ENCODE data around the gene CANX. TPM values are rescaled to one million over a fixed set of nuclear protein-coding genes. Genes with fewer than 3 reads are reported as not detected.

CANX gene
- total and polyA plus RNA-seq, 9 of the 15 experiments (the other 6 are each of a cell fraction or from before 2014, with no cell fraction given), result 155 to 893 (median 589) TPM

DNA sequence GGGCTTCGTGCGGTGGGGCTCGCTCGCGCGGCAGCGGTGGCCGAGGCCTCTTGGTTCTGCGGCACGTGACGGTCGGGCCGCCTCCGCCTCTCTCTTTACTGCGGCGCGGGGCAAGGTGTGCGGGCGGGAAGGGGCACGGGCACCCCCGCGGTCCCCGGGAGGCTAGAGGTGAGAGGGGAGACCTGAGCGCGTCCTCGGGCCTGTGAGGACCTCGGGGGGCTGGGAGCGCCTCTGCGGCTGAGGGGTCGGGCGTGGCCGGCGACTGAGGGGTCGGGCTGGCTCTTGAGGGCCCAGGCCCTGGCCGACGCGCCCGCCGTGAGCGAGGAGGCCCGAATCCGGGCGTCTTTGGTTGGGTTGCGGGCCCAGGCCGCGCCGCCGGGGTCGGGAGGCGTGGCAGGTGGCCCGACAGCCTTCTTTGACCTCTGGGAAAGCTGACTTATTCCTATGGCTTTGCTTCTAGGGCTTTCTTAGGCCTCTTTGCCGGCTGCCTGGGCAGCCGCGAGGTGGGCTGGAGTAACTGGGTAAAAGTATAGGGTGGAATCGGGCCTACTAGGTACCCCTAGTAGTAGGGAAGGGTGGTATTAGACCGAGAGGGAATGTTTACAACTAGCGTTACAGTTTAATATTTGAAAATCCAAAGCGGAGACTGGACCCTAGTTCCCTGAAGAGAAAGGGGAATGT is at the start of gene CANX (continued):
- TF ChIP-seq BCOR (IDR thresholded peaks at IDR 0.05) (no peak), RFX7 (CRISPR knock-in tag; IDR thresholded peaks at IDR 0.05) (no peak), SMARCE1 (IDR thresholded peaks at IDR 0.05) (no peak), ZKSCAN8 (CRISPR knock-in tag; IDR thresholded peaks at IDR 0.05) (no peak), CREM (IDR thresholded peaks at IDR 0.05; ENCODE audit: low read depth) (no peak), PCBP1 (IDR thresholded peaks at IDR 0.05; ENCODE audit: low read depth, low read length, poor library complexity, severe bottlenecking) (no peak), MEF2A (IDR thresholded peaks at IDR 0.05; ENCODE audit: control insufficient read depth, low read depth, low read length) (no peak), ZFP30 (CRISPR knock-in tag; IDR thresholded peaks at IDR 0.05; ENCODE audit: borderline replicate concordance) (no peak)
- TF ChIP-seq, protein P1, sequence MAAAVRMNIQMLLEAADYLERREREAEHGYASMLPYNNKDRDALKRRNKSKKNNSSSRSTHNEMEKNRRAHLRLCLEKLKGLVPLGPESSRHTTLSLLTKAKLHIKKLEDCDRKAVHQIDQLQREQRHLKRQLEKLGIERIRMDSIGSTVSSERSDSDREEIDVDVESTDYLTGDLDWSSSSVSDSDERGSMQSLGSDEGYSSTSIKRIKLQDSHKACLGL (CRISPR knock-in tag; IDR thresholded peaks at IDR 0.05; ENCODE audit: borderline replicate concordance, poor library complexity, severe bottlenecking), result no peak
- TF ChIP-seq, protein P2, sequence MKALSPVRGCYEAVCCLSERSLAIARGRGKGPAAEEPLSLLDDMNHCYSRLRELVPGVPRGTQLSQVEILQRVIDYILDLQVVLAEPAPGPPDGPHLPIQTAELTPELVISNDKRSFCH (CRISPR knock-in tag; IDR thresholded peaks at IDR 0.05), result no peak
- TF ChIP-seq, protein P2 (tag; IDR thresholded peaks at IDR 0.05), result no peak
- TF ChIP-seq, protein P3, sequence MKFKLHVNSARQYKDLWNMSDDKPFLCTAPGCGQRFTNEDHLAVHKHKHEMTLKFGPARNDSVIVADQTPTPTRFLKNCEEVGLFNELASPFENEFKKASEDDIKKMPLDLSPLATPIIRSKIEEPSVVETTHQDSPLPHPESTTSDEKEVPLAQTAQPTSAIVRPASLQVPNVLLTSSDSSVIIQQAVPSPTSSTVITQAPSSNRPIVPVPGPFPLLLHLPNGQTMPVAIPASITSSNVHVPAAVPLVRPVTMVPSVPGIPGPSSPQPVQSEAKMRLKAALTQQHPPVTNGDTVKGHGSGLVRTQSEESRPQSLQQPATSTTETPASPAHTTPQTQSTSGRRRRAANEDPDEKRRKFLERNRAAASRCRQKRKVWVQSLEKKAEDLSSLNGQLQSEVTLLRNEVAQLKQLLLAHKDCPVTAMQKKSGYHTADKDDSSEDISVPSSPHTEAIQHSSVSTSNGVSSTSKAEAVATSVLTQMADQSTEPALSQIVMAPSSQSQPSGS (CRISPR knock-in tag; IDR thresholded peaks at IDR 0.05), result no peak
- TF ChIP-seq, protein P4, sequence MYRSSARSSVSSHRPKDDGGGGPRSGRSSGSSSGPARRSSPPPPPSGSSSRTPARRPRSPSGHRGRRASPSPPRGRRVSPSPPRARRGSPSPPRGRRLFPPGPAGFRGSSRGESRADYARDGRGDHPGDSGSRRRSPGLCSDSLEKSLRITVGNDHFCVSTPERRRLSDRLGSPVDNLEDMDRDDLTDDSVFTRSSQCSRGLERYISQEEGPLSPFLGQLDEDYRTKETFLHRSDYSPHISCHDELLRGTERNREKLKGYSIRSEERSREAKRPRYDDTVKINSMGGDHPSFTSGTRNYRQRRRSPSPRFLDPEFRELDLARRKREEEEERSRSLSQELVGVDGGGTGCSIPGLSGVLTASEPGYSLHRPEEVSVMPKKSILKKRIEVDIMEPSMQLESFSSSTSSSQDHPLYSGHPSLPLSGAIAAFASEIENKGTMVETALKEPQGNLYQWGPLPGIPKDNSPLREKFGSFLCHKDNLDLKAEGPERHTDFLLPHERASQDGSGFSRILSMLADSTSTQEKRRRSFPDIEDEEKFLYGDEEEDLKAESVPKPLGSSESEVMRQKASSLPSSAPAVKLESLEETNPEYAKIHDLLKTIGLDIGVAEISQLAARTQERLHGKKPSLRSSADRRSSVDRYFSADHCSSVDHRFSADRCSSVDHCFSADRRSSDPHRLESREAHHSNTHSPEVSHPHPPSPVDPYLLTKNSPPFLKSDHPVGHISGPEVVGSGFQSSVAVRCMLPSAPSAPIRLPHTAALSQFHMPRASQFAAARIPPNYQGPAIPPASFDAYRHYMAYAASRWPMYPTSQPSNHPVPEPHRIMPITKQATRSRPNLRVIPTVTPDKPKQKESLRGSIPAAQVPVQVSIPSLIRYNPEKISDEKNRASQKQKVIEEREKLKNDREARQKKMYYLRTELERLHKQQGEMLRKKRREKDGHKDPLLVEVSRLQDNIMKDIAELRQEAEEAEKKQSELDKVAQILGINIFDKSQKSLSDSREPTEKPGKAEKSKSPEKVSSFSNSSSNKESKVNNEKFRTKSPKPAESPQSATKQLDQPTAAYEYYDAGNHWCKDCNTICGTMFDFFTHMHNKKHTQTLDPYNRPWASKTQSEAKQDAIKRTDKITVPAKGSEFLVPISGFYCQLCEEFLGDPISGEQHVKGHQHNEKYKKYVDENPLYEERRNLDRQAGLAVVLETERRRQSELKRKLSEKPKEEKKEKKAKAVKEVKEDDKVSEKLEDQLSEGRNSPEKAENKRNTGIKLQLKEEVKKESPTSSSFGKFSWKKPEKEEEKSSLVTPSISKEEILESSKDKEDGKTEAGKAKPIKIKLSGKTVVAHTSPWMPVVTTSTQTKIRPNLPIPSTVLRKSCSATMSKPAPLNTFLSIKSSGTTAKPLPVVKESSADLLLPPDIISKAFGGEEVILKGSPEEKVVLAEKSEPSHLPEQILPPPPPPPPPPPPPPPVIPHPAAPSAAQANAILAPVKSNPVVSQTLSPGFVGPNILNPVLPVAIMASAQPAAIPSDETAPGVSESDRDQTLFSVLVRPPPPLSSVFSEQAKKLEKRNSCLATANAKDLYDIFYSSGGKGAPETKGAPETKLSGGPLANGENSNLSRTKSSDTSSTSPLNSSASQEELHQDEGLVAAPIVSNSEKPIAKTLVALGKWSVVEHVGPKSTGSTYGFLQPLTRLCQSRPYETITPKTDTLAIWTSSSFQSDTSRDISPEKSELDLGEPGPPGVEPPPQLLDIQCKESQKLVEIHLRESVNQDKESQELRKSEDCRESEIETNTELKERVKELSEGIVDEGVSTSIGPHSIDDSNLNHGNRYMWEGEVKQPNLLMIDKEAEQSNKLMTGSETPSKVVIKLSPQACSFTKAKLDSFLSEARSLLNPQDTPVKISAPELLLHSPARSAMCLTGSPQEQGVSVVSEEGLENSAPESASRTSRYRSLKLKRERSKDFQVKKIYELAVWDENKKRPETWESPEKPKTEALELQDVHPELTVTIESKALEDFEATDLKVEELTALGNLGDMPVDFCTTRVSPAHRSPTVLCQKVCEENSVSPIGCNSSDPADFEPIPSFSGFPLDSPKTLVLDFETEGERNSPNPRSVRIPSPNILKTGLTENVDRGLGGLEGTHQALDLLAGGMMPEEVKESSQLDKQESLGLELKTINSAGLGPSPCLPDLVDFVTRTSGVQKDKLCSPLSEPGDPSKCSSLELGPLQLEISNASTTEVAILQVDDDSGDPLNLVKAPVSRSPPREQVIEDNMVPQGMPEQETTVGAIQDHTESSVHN (IDR thresholded peaks at IDR 0.05; ENCODE audit: borderline replicate concordance in 1 of 2, low read depth in 1 of 2), result no peak
- TF ChIP-seq, protein P5, sequence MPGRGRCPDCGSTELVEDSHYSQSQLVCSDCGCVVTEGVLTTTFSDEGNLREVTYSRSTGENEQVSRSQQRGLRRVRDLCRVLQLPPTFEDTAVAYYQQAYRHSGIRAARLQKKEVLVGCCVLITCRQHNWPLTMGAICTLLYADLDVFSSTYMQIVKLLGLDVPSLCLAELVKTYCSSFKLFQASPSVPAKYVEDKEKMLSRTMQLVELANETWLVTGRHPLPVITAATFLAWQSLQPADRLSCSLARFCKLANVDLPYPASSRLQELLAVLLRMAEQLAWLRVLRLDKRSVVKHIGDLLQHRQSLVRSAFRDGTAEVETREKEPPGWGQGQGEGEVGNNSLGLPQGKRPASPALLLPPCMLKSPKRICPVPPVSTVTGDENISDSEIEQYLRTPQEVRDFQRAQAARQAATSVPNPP (IDR thresholded peaks at IDR 0.05; ENCODE audit: borderline replicate concordance, insufficient read depth, insufficient read length), result no peak
